GM06990 (cell line): ENCODE data around the gene FAM24B.
"Not testable (repeated sequence)": the region's sequence is repeated elsewhere in the genome, so short reads cannot be mapped to it uniquely, and the experiment has no call there.

Experiments used
- DNase-seq: peaks from one replicate; pipeline ENCODE4 v3.0.0-alpha.2; 2011; ENCODE audit not compliant: insufficient read length; ENCODE audit errors: extremely low read depth
- H3K27me3 ChIP-seq: replicated peaks from 2 replicates; pipeline ENCODE4 v1.6.0; 2011; ENCODE audit warnings: low read length; ENCODE audit not compliant: control insufficient read depth, insufficient read depth
- H3K36me3 ChIP-seq: 2 replicates; pipeline ENCODE4 v1.5.1; 2011; ENCODE audit warnings: low read length; ENCODE audit not compliant: control insufficient read depth, insufficient read depth
- H3K4me3 ChIP-seq: replicated peaks from 2 replicates; pipeline ENCODE4 v1.5.1; 2011; ENCODE audit warnings: low read depth, mild to moderate bottlenecking, control low read depth, low read length
- CTCF ChIP-seq: IDR thresholded peaks from 2 replicates; pipeline ENCODE4 v1.5.1; 2011; ENCODE audit warnings: low read length, control low read depth, mild to moderate bottlenecking, inconsistent platforms; ENCODE audit not compliant: insufficient read depth, poor library complexity, severe bottlenecking

Gene FAM24B

GRCh38 chr10:122876467-122876855 lies 2.9 kb downstream of the FAM24B start:
- H3K4me3 ChIP-seq, result no peak overlapping the region
- no peak for DNase-seq
- no peaks in the 10 kb centered on the region for H3K27me3 ChIP-seq
- TF ChIP-seq CTCF, result no peak
- no peaks in the 10 kb centered on the region for H3K36me3 ChIP-seq

GRCh38 chr10:122875843-122876466 lies 3.4 kb downstream of the FAM24B start:
- Histone ChIP-seq H3K4me3 (no peak overlapping the region), H3K27me3 (no peaks in the 10 kb centered on the region), H3K36me3 (no peaks in the 10 kb centered on the region)
- DNase-seq, result no peak
- TF ChIP-seq CTCF, result no peak

- not testable (repeated sequence) for H3K4me3 ChIP-seq, DNase-seq, H3K36me3 ChIP-seq, H3K27me3 ChIP-seq
Observed at GRCh38 chr10:122871947-122872346, 7.4 kb downstream of the FAM24B start.

GRCh38 chr10:122868768-122869167 lies 10.6 kb downstream of the FAM24B start:
- not testable (repeated sequence) for H3K27me3 ChIP-seq, H3K36me3 ChIP-seq, DNase-seq, H3K4me3 ChIP-seq

- DNase-seq, H3K36me3 ChIP-seq, H3K4me3 ChIP-seq, H3K27me3 ChIP-seq: not testable (repeated sequence)
Observed at GRCh38 chr10:122866757-122867482, 12.5 kb downstream of the FAM24B start.

- TF ChIP-seq CTCF, result no peak
- Histone ChIP-seq H3K4me3 (no peak overlapping the region), H3K27me3 (no peaks in the 10 kb centered on the region), H3K36me3 (no peaks in the 10 kb centered on the region)
- DNase-seq, result no peak
Observed at GRCh38 chr10:122864901-122865300, 14.5 kb downstream of the FAM24B start.

- TF ChIP-seq CTCF, result no peak
- DNase-seq, result no peak
- Histone ChIP-seq H3K27me3 (no peaks in the 10 kb centered on the region), H3K36me3 (no peaks in the 10 kb centered on the region), H3K4me3 (no peak overlapping the region)
Observed at GRCh38 chr10:122864194-122864592, 15.2 kb downstream of the FAM24B start.
